SK-N-MC (cell line): ENCODE measurements around the gene RHOF.

Experiments used
- EZH2 ChIP-seq: fragments of 200-600 bp; sonication (generic); IDR thresholded peaks from one replicate; pipeline ENCODE4 v1.6.1; 2017; ENCODE audit warnings: antibody characterized with exemption
- FOXP2 ChIP-seq: optimal IDR thresholded peaks from 2 replicates; pipeline ENCODE3; 2011; ENCODE audit warnings: mild to moderate bottlenecking, moderate library complexity; ENCODE audit not compliant: insufficient read depth; ENCODE audit errors: extremely low read length, control extremely low read depth
- POLR2AphosphoS5 ChIP-seq: IDR thresholded peaks from 2 replicates; pipeline ENCODE4 v1.6.1; 2012; ENCODE audit warnings: mild to moderate bottlenecking, low read depth, low read length, borderline replicate concordance

GRCh38 chr12:121787063-121788025, 6.1 kb downstream of the RHOF start:
- no peak for TF ChIP-seq EZH2
- TF ChIP-seq POLR2AphosphoS5, result no peak
- TF ChIP-seq FOXP2, result no peak
